ENCODE measurements around the gene PACRG.

GRCh38 chr6:163342571-163343539 lies 615.1 kb downstream of the PACRG start:
- TF ChIP-seq CTCF (IDR thresholded peaks at IDR 0.05) (no peak), POLR2A (IDR thresholded peaks at IDR 0.05) (no peak)
